K562 (cell line): ENCODE results near the gene EPS8L1. TPM values are rescaled to one million over a fixed set of nuclear protein-coding genes. Genes with fewer than 3 reads are reported as not detected.

Experiments used
- CEBPZ ChIP-seq: fragments of 150-350 bp; IDR thresholded peaks from 2 replicates; pipeline ENCODE4 v1.6.1; 2014; ENCODE audit warnings: low read depth, mild to moderate bottlenecking, low read length, borderline replicate concordance
- DLX4 ChIP-seq: fragments of 250-450 bp; sonication (Bioruptor Pico); IDR thresholded peaks from 2 replicates; pipeline ENCODE4 v1.6.1; 2021; ENCODE audit warnings: mild to moderate bottlenecking
- EHMT2 ChIP-seq: fragments of 450-650 bp; IDR thresholded peaks from 2 replicates; pipeline ENCODE4 v1.6.1; 2018; ENCODE audit warnings: antibody characterized with exemption
- HDAC1 ChIP-seq, 2 experiments: fragments of 450-650 bp; IDR thresholded peaks; 2 replicates each; pipeline ENCODE4 v1.6.1; 2016 to 2017; ENCODE audit warnings: inconsistent platforms in 1 of 2, mild to moderate bottlenecking in 1 of 2, moderate library complexity in 1 of 2
- HLTF ChIP-seq: fragments of 450-650 bp; IDR thresholded peaks from 2 replicates; pipeline ENCODE4 v1.6.1; 2016
- HMBOX1 ChIP-seq: sonication (generic); IDR thresholded peaks from 2 replicates; pipeline ENCODE4 v1.6.1; 2016
- JUNB ChIP-seq: fragments of 450-650 bp; formaldehyde crosslinking; conservative IDR thresholded peaks from 2 replicates; pipeline ENCODE4 v1.4.0; 2020; ENCODE audit warnings: mild to moderate bottlenecking
- MAFK ChIP-seq: IDR thresholded peaks from 2 replicates; pipeline ENCODE4 v1.6.1; 2011; ENCODE audit warnings: low read length, improper control_type of control experiment
- MAX ChIP-seq: sonication (generic); formaldehyde crosslinking; IDR thresholded peaks from 2 replicates; pipeline ENCODE4 v1.9.0; 2022; ENCODE audit warnings: mild to moderate bottlenecking, missing genetic modification reagents
- MCM2 ChIP-seq: fragments of 450-650 bp; IDR thresholded peaks from 2 replicates; pipeline ENCODE4 v1.6.1; 2017; ENCODE audit warnings: low read depth, mild to moderate bottlenecking
- NFATC3 ChIP-seq: fragments of 450-650 bp; IDR thresholded peaks from 2 replicates; pipeline ENCODE4 v1.6.1; 2017; ENCODE audit warnings: mild to moderate bottlenecking
- NFIC ChIP-seq: fragments of 450-650 bp; IDR thresholded peaks from 2 replicates; pipeline ENCODE4 v1.6.1; 2017; ENCODE audit warnings: mild to moderate bottlenecking, inconsistent platforms
- NFRKB ChIP-seq: fragments of 450-650 bp; IDR thresholded peaks from 2 replicates; pipeline ENCODE4 v1.6.1; 2016; ENCODE audit warnings: low read depth
- PHTF2 ChIP-seq: fragments of 250-450 bp; sonication (Bioruptor Pico); IDR thresholded peaks from 2 replicates; pipeline ENCODE4 v1.5.0; 2021; ENCODE audit warnings: mild to moderate bottlenecking
- POLR2A ChIP-seq: fragments of 450-650 bp; conservative IDR thresholded peaks from 2 replicates; pipeline ENCODE4 v1.6.1; 2016
- PTBP1 ChIP-seq: fragments of 200-400 bp; formaldehyde crosslinking; IDR thresholded peaks from 2 replicates; pipeline ENCODE4 v1.6.1; 2017; ENCODE audit warnings: low read depth, low read length
- RBM15 ChIP-seq: fragments of 200-400 bp; formaldehyde crosslinking; IDR thresholded peaks from 2 replicates; pipeline ENCODE4 v1.6.1; 2018; ENCODE audit warnings: mild to moderate bottlenecking, low read length, moderate library complexity; ENCODE audit not compliant: insufficient read depth
- RBM22 ChIP-seq: fragments of 200-400 bp; formaldehyde crosslinking; IDR thresholded peaks from 2 replicates; pipeline ENCODE4 v1.6.1; 2018; ENCODE audit warnings: low read length, low read depth; ENCODE audit not compliant: poor library complexity, severe bottlenecking
- SMARCE1 ChIP-seq: fragments of 450-650 bp; IDR thresholded peaks from 2 replicates; pipeline ENCODE4 v1.7.1; 2016; ENCODE audit warnings: mild to moderate bottlenecking
- ZBTB33 ChIP-seq: sonication (generic); formaldehyde crosslinking; IDR thresholded peaks from 2 replicates; pipeline ENCODE4 v1.8.1; 2023; ENCODE audit warnings: mild to moderate bottlenecking, missing genetic modification reagents
- ZKSCAN3 ChIP-seq: fragments of 250-450 bp; sonication (Bioruptor Pico); IDR thresholded peaks from 2 replicates; pipeline ENCODE4 v1.4.0; 2020
- ZNF143 ChIP-seq: sonication (generic); formaldehyde crosslinking; IDR thresholded peaks from 2 replicates; pipeline ENCODE4 v1.9.0; 2022; ENCODE audit warnings: mild to moderate bottlenecking, missing genetic modification reagents
- ZNF3 ChIP-seq: fragments of 250-450 bp; sonication (Bioruptor Pico); IDR thresholded peaks from 2 replicates; pipeline ENCODE4 v1.5.0; 2021; ENCODE audit warnings: mild to moderate bottlenecking, moderate library complexity
- ZNF41 ChIP-seq: fragments of 250-450 bp; sonication (Bioruptor Pico); conservative IDR thresholded peaks from 2 replicates; pipeline ENCODE4 v1.4.0; 2020; ENCODE audit warnings: mild to moderate bottlenecking
- polyA plus RNA-seq, 8 experiments: library from polyadenylated mRNA; depleted of rRNA in 4 of 8; stranded (reverse) in 5 of 8; unstranded in 3 of 8; fragments of >200 nt; fragmentation: Nextera tagmentation in 2 of 8; fragmentation: Illumina TruSeq in 1 of 8; extraction: Ambion mirVana in 2 of 8; extraction: Trizol in 1 of 8; gene quantifications; 2 replicates each; pipeline versions ENCODE4 v1.2.1 to v1.2.3, GENCODE V29; 2011 to 2014; ENCODE audit warnings: inconsistent platforms in 1 of 8, missing spikeins in 1 of 8
- total RNA-seq, 7 experiments: library from RNA; depleted of rRNA in 6 of 7; stranded (reverse); fragments of >200 nt in 6 of 7; fragmentation: Illumina TruSeq in 2 of 7; extraction: Trizol in 2 of 7; gene quantifications; 2 replicates each; pipeline versions ENCODE4 v1.2.1 to v1.2.3, GENCODE V29; 2011 to 2021; ENCODE audit warnings: low replicate concordance in 1 of 7

The EPS8L1 gene
- total and polyA plus RNA-seq, 9 of the 15 experiments (the other 6 are each of a cell fraction or from before 2014, with no cell fraction given) = 0.35 to 22.1 (median 11.9) TPM

DNA sequence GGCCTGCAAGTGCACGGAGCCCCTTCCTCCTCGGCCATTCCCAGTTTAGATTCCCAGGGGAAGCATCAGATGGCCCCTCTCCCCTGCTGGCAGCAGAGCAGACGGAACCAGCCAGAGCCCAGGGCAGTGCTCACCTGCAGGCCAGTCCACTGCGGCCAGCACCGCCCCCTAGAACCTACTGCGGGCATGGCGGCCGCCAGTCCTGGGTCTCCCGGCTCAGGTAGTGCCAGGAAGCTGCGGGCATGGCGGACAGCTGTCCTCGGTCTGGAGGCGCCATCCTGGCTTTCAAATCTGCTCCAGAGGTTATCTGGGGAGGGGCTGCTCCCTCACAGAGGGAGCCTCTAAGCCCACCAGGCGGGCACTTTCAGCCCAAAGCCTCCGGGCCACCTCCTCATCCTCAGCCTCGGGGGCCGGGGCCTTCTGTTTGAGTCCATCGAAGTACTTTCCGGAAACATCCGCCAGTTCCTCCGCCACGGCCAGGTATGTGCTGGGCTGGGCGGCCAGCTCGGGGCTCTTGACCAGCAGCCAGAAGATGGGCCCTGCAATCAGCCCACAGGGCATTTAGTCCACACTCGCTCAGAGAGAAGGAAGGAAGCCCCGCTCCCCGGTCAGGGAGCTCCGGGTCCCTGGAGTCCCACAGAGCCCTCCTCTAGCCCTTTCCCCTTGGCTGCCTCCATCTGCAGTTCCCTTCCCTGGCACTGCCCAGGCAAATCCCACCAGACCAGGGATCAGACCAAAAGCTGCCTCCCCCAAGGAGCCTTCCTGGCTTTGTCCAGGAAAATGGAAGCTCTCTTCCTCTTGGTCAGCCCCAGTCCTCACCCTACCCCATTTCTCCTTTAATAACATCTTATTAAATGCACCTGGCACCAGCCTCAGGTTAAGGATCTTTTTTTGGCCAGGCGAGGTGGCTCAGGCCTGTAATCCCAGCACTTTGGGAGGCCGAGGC lies 30.6 kb upstream of the EPS8L1 start (continued):
- TF ChIP-seq ZBTB33 = 0 out of 2 replicates have a peak, but pooled peaks have one; percentile 14
- TF ChIP-seq ZNF3 (CRISPR knock-in tag) = no peak
- no peak for TF ChIP-seq MCM2
- no peak for TF ChIP-seq HLTF
- TF ChIP-seq RBM15 = no peak
- TF ChIP-seq JUNB (CRISPR knock-in tag) = no peak
- no peak for TF ChIP-seq ZNF41 (CRISPR knock-in tag)
- TF ChIP-seq HMBOX1 = no peak
- no peak for TF ChIP-seq PTBP1
- TF ChIP-seq CEBPZ = no peak
- no peak for TF ChIP-seq NFATC3
- TF ChIP-seq EHMT2 = no peak
- no peak for TF ChIP-seq SMARCE1
- peak; percentile 29 for TF ChIP-seq POLR2A
- TF ChIP-seq MAX (CRISPR knock-in tag) = no peak
- no peak for TF ChIP-seq DLX4 (CRISPR knock-in tag)
- peak; percentile 95 for TF ChIP-seq RBM22
- TF ChIP-seq ZNF143 (CRISPR knock-in tag) = no peak
- TF ChIP-seq PHTF2 (CRISPR knock-in tag) = no peak
- no peak for TF ChIP-seq HDAC1 (IDR thresholded peaks at IDR 0.05)
- no peak for TF ChIP-seq MAFK
- no peak for TF ChIP-seq NFRKB
- no peak for TF ChIP-seq NFIC
- TF ChIP-seq ZKSCAN3 = no peak
